Glomerular endothelial cell (primary cell): ENCODE data around the gene ZNF80. TPM values are rescaled to one million over a fixed set of nuclear protein-coding genes. Genes with fewer than 3 reads are reported as not detected.

Experiments used
- total RNA-seq: library from RNA; depleted of rRNA; stranded (reverse); fragments of >200 nt; gene quantifications from 2 replicates; pipeline ENCODE4 v1.2.3, GENCODE V29; 2015

The ZNF80 gene
- total RNA-seq, 1 donor from 2014 or later = not detected

Other genes starting within 250 kb of the ZNF80 start
- gene CCDC191, start 181.1 kb downstream of the ZNF80 start, total RNA-seq = 1.5 and 4.8 TPM in 2 replicates
- gene QTRT2, start 180.8 kb downstream of the ZNF80 start, total RNA-seq = 13.3 and 21.0 TPM in 2 replicates
- not detected in 2 replicates for gene DRD3, start 58.5 kb downstream of the ZNF80 start, total RNA-seq
- gene TIGIT, start 56.5 kb upstream of the ZNF80 start, total RNA-seq = not detected in 2 replicates